CD4-positive, CD25-positive, alpha-beta regulatory T cell (primary cell): ENCODE data around the gene C11orf42. TPM values are rescaled to one million over a fixed set of nuclear protein-coding genes. Genes with fewer than 3 reads are reported as not detected.

Source experiments
- ATAC-seq, 2 donors: fragments of 150-1000 bp; cut with Tn5 transposase; one replicate each; pipeline ENCODE4 v1.10.0; 2021; ENCODE audit warnings: low read depth in 2 of 2, moderate number of reproducible peaks in 2 of 2, moderate library complexity in 1 of 2
- DNase-seq, 3 donors: peaks; one replicate each; pipeline versions ENCODE4 v3.0.0 to v3.0.0-alpha.2; 2012 to 2022; ENCODE audit warnings: mixed read lengths in 1 of 3
- H3K27ac ChIP-seq: one replicate; pipeline ENCODE4 v1.7.0; 2013; ENCODE audit warnings: mild to moderate bottlenecking, low read length; ENCODE audit not compliant: insufficient read depth, poor library complexity, severe bottlenecking
- H3K27me3 ChIP-seq: one replicate; pipeline ENCODE4 v1.7.0; 2013; ENCODE audit warnings: low read length; ENCODE audit not compliant: control insufficient read depth, insufficient read depth
- H3K36me3 ChIP-seq: one replicate; pipeline ENCODE4 v1.7.0; 2013; ENCODE audit warnings: mild to moderate bottlenecking, low read length, moderate library complexity; ENCODE audit not compliant: control insufficient read depth, insufficient read depth
- H3K4me1 ChIP-seq: 2 replicates; pipeline ENCODE4 v1.7.0; 2013; ENCODE audit warnings: mild to moderate bottlenecking, low read length; ENCODE audit not compliant: insufficient read depth, control insufficient read depth, poor library complexity, severe bottlenecking
- H3K4me3 ChIP-seq: one replicate; pipeline ENCODE4 v1.7.0; 2013; ENCODE audit warnings: low read depth, mild to moderate bottlenecking, low read length, moderate library complexity
- H3K9me3 ChIP-seq, 2 experiments: 1 replicate in 1 of 2; 2 replicates in 1 of 2; pipeline ENCODE4 v1.7.0; 2013; ENCODE audit warnings: low read length in 2 of 2, mild to moderate bottlenecking in 1 of 2, moderate library complexity in 1 of 2; ENCODE audit not compliant: control insufficient read depth in 2 of 2
- H3K27ac Mint-ChIP-seq, 3 donors: one replicate each; pipeline ENCODE4 v1.8.0; 2020 to 2022; ENCODE audit warnings: mild to moderate bottlenecking in 3 of 3, mixed read lengths in 3 of 3, moderate library complexity in 2 of 3
- H3K27me3 Mint-ChIP-seq: one replicate; pipeline ENCODE4 v1.8.0; 2022; ENCODE audit warnings: mild to moderate bottlenecking, mixed read lengths
- H3K36me3 Mint-ChIP-seq: one replicate; pipeline ENCODE4 v1.8.0; 2020; ENCODE audit warnings: mixed read lengths
- H3K4me1 Mint-ChIP-seq, 4 donors: one replicate each; pipeline ENCODE4 v1.8.0; 2020 to 2022; ENCODE audit warnings: mixed read lengths in 4 of 4, mild to moderate bottlenecking in 1 of 4
- H3K4me3 Mint-ChIP-seq, 4 donors: one replicate each; pipeline ENCODE4 v1.8.0; 2020 to 2022; ENCODE audit warnings: mild to moderate bottlenecking in 4 of 4, mixed read lengths in 4 of 4, moderate library complexity in 3 of 4
- H3K9me3 Mint-ChIP-seq, 7 donors: one replicate each; pipeline ENCODE4 v1.8.0; 2020 to 2022; ENCODE audit warnings: mixed read lengths in 7 of 7, mild to moderate bottlenecking in 3 of 7, moderate library complexity in 2 of 7
- polyA plus RNA-seq, 4 donors: library from polyadenylated mRNA; unstranded; fragments of 300-500 nt; fragmentation: Illumina TruSeq; gene quantifications; one replicate each; pipeline ENCODE4 v1.2.3, GENCODE V29; 2021
- total RNA-seq: library from RNA; stranded (reverse); gene quantifications from one replicate; pipeline ENCODE4 v1.2.3, GENCODE V29; 2022

C11orf42 gene
- total and polyA plus RNA-seq, 5 donors from 2014 or later: not detected

- Histone ChIP-seq H3K36me3 (no peaks in the 10 kb centered on the region), H3K27ac (no peak overlapping the region), H3K4me3 (no peak overlapping the region), H3K27me3 (no peaks in the 10 kb centered on the region), H3K9me3 (no peaks in the 10 kb centered on the region), H3K4me1 (no peaks in the 10 kb centered on the region)
- ATAC-seq: no peak
- H3K27ac Mint-ChIP-seq: no peak overlapping the region
- no peak overlapping the region for H3K4me3 Mint-ChIP-seq
- no peaks in the 10 kb centered on the region for H3K9me3 Mint-ChIP-seq
- no peak for DNase-seq
- peaks cover 6% of the 10 kb centered on the region for H3K27me3 Mint-ChIP-seq
- H3K36me3 Mint-ChIP-seq: peaks cover 4% of the 10 kb centered on the region
- no peaks in the 10 kb centered on the region for H3K4me1 Mint-ChIP-seq
Observed at GRCh38 chr11:6197466-6198200, 7.7 kb upstream of the C11orf42 start.

DNA sequence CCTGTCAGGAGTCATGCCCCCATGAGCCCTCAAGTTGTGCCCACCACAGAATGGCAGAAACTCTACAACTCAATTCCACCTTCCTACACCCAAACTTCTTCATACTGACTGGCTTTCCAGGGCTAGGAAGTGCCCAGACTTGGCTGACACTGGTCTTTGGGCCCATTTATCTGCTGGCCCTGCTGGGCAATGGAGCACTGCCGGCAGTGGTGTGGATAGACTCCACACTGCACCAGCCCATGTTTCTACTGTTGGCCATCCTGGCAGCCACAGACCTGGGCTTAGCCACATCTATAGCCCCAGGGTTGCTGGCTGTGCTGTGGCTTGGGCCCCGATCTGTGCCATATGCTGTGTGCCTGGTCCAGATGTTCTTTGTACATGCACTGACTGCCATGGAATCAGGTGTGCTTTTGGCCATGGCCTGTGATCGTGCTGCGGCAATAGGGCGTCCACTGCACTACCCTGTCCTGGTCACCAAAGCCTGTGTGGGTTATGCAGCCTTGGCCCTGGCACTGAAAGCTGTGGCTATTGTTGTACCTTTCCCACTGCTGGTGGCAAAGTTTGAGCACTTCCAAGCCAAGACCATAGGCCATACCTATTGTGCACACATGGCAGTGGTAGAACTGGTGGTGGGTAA lies 6.1 kb upstream of the C11orf42 start, which contains the start of gene OR52W1:
Gene OR52W1, plus strand, starts transcription at position 51 of the 637 bp plus-strand sequence. Its CDS starts 0 bp downstream, at position 51.
- Histone ChIP-seq H3K4me1 (peaks cover 9% of the 10 kb centered on the region), H3K27me3 (no peaks in the 10 kb centered on the region), H3K27ac (no peak within 1 kb of the TSS), H3K4me3 (no peak within 1 kb of the TSS), H3K36me3 (no peaks in the 10 kb centered on the region), H3K9me3 (no peaks in the 10 kb centered on the region)
- Mint-ChIP-seq H3K27me3 (no peaks in the 10 kb centered on the region), H3K27ac (no peak within 1 kb of the TSS), H3K4me1 (peaks cover 9 to 13% (median 11%) of the 10 kb centered on the region in 4 donors), H3K4me3 (no peak within 1 kb of the TSS), H3K36me3 (peaks cover 4% of the 10 kb centered on the region), H3K9me3 (no peaks in the 10 kb centered on the region)
- DNase-seq: no peak
- ATAC-seq: no peak

DNA sequence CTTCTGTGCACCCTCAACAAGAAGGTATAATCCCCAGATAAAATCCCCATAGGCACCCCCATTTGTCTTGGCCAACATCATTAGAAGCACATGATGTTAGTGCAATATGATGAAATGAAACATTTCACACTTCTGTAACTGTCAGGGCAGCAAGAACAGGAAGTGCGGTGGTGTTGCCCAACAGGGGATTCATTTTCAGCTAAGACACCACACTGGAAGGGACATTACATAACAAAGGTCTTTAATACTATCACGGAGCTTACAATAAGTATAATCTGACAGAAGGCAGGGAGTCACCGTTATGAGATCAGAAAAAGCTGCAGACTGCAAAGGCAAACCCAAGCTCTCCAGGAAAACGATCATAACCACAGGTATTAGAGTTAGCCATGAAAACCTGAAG lies 4.4 kb upstream of the C11orf42 start:
- no peak for ATAC-seq
- H3K27ac Mint-ChIP-seq: peak overlapping the region in 2 of 3 donors; percentile 10 to 32
- no peak overlapping the region for H3K27ac ChIP-seq

DNA sequence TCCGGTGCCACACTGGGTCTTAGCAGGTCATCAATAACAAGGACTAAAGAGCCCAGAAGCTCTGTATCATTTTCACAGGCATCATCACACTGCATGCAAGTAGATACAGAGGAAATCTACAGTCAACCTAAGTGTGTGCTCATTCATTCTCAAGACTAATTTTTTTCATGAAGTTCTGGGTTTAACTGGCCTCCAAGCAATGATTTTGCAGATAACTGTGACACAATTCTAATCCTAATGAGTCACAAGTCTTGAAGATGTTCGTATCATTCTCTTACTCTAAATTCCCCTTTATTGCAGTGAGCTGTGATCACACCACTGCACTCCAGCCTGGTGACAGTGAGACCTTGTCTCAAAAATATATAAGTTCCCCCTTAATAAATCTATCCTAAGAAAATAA lies 3.9 kb upstream of the C11orf42 start:
- no peak overlapping the region for H3K4me3 ChIP-seq
- H3K36me3 ChIP-seq: peaks cover 4% of the 10 kb centered on the region
- no peaks in the 10 kb centered on the region for H3K27me3 ChIP-seq
- no peaks in the 10 kb centered on the region for H3K9me3 ChIP-seq
- H3K27ac Mint-ChIP-seq: peak overlapping the region in 1 of 3 donors; percentile 32
- H3K9me3 Mint-ChIP-seq: peaks cover 0 to 2% (median 0%) of the 10 kb centered on the region in 7 donors
- H3K4me1 Mint-ChIP-seq: peaks cover 11 to 16% (median 12%) of the 10 kb centered on the region in 4 donors
- H3K4me1 ChIP-seq: peaks cover 9% of the 10 kb centered on the region
- DNase-seq (no peak), ATAC-seq (no peak)
- no peak overlapping the region for H3K27ac ChIP-seq
- H3K36me3 Mint-ChIP-seq: peaks cover 9% of the 10 kb centered on the region
- H3K4me3 Mint-ChIP-seq: no peak overlapping the region
- no peaks in the 10 kb centered on the region for H3K27me3 Mint-ChIP-seq

More for the DNA sequence above, 4.4 kb upstream of the C11orf42 start:
- Mint-ChIP-seq H3K27me3 (no peaks in the 10 kb centered on the region), H3K36me3 (peaks cover 9% of the 10 kb centered on the region), H3K4me1 (peaks cover 11 to 16% (median 12%) of the 10 kb centered on the region in 4 donors), H3K9me3 (peaks cover 0 to 2% (median 0%) of the 10 kb centered on the region in 7 donors), H3K4me3 (no peak overlapping the region)
- Histone ChIP-seq H3K9me3 (no peaks in the 10 kb centered on the region), H3K27me3 (no peaks in the 10 kb centered on the region), H3K36me3 (peaks cover 4% of the 10 kb centered on the region), H3K4me1 (peaks cover 9% of the 10 kb centered on the region), H3K4me3 (no peak overlapping the region)
- DNase-seq: no peak

DNA sequence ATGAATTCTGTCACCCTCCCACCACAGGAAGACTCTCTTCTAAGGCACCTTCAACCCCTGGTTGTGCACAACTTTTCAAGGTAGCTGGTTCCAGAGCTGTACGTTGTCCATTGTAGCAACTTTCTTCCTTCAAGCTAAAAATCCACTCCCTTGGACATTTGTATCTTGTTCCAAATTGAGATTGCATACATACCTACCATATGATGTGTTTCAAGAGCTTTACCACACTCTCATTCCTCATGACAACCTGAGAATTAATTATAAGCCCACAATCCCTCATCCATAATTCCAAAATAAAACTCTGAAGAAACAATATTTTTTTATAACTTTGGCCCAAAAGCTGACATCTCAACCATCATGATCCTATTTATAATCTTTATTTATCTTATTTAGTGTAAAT lies 3.3 kb upstream of the C11orf42 start:
- no peak overlapping the region for H3K27ac ChIP-seq
- no peaks in the 10 kb centered on the region for H3K27me3 Mint-ChIP-seq
- peaks cover 0 to 2% (median 0%) of the 10 kb centered on the region in 7 donors for H3K9me3 Mint-ChIP-seq
- peaks cover 9% of the 10 kb centered on the region for H3K36me3 ChIP-seq
- ATAC-seq (no peak), DNase-seq (no peak)
- H3K4me3 ChIP-seq: no peak overlapping the region
- peaks cover 11 to 16% (median 12%) of the 10 kb centered on the region in 4 donors for H3K4me1 Mint-ChIP-seq
- H3K36me3 Mint-ChIP-seq: peaks cover 9% of the 10 kb centered on the region
- peaks cover 9% of the 10 kb centered on the region for H3K4me1 ChIP-seq
- no peak overlapping the region for H3K27ac Mint-ChIP-seq
- no peaks in the 10 kb centered on the region for H3K27me3 ChIP-seq
- H3K4me3 Mint-ChIP-seq: no peak overlapping the region
- H3K9me3 ChIP-seq: no peaks in the 10 kb centered on the region

GRCh38 chr11:6203327-6203726 lies 2.0 kb upstream of the C11orf42 start:
- Mint-ChIP-seq H3K9me3 (peaks cover 0 to 2% (median 0%) of the 10 kb centered on the region in 7 donors), H3K4me1 (peaks cover 11 to 16% (median 12%) of the 10 kb centered on the region in 4 donors), H3K36me3 (peaks cover 9% of the 10 kb centered on the region), H3K27ac (peak overlapping the region in 1 of 3 donors; percentile 19), H3K27me3 (no peaks in the 10 kb centered on the region), H3K4me3 (no peak overlapping the region)
- Histone ChIP-seq H3K27me3 (no peaks in the 10 kb centered on the region), H3K27ac (no peak overlapping the region), H3K4me1 (peaks cover 9% of the 10 kb centered on the region), H3K36me3 (peaks cover 9% of the 10 kb centered on the region), H3K4me3 (no peak overlapping the region), H3K9me3 (no peaks in the 10 kb centered on the region)
- peak in 1 of 2 donors; percentile 30 for ATAC-seq
- peak in 1 of 3 donors; percentile 22 for DNase-seq

DNA sequence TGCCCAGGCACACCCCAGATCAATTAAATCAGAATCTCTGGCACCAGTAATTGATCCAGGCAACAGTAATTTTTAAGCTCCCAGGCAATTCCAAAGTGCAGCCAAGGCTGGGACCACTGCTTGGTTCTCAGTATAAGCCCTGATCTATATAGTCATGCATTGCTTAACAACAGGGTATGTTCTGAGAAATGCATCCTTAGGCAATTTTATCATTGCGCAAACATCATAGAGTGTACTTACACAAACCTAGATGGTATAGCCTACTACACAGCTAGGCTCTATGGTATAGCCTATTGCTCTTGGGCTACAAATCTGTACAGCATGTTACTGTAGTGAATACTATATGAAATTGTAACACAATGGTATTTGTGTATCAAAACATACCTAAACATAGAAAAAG lies 651 bp upstream of the C11orf42 start:
- Histone ChIP-seq H3K36me3 (peaks cover 9% of the 10 kb centered on the region), H3K9me3 (no peaks in the 10 kb centered on the region), H3K27me3 (no peaks in the 10 kb centered on the region), H3K27ac (no peak overlapping the region), H3K4me3 (no peak overlapping the region), H3K4me1 (peaks cover 9% of the 10 kb centered on the region)
- Mint-ChIP-seq H3K4me3 (no peak overlapping the region), H3K9me3 (peaks cover 0 to 2% (median 0%) of the 10 kb centered on the region in 7 donors), H3K4me1 (peaks cover 11 to 16% (median 12%) of the 10 kb centered on the region in 4 donors), H3K36me3 (peaks cover 15% of the 10 kb centered on the region), H3K27ac (peak overlapping the region in 1 of 3 donors; percentile 44), H3K27me3 (no peaks in the 10 kb centered on the region)
- no peak for ATAC-seq
- DNase-seq: no peak
